Sciatic nerve (tissue), 2 donors: ENCODE data around the gene GSN. TPM values are rescaled to one million over a fixed set of nuclear protein-coding genes. Genes with fewer than 3 reads are reported as not detected.

Source experiments
- ATAC-seq: fragments of 200-7000 bp; cut with Tn5 transposase; one replicate; pipeline ENCODE4 v1.9.1; 2020; ENCODE audit warnings: mild to moderate bottlenecking, moderate library complexity
- DNase-seq: peaks from one replicate; pipeline ENCODE4 v3.0.0-alpha.2; 2020; ENCODE audit warnings: low spot score
- intact Hi-C: fragments of 100-400 bp; cut with DNase I; formaldehyde crosslinking; loops from one replicate; pipeline ENCODE4 v1.14.2; 2022
- total RNA-seq: library from RNA; stranded (reverse); fragmentation: NEBNext Ultra II Directional; extraction: Animal tissue kit (Norgen Biotek cat#: 25700); gene quantifications from one replicate; pipeline ENCODE4 v1.2.1, GENCODE V29; 2021
- donor health status: DM: no; HTN: no; CAD: no.
- donor health status: DM: no; HTN: no; CAD: no.

GSN gene
- total RNA-seq, 1 donor from 2014 or later = 1,757 TPM

DNA sequence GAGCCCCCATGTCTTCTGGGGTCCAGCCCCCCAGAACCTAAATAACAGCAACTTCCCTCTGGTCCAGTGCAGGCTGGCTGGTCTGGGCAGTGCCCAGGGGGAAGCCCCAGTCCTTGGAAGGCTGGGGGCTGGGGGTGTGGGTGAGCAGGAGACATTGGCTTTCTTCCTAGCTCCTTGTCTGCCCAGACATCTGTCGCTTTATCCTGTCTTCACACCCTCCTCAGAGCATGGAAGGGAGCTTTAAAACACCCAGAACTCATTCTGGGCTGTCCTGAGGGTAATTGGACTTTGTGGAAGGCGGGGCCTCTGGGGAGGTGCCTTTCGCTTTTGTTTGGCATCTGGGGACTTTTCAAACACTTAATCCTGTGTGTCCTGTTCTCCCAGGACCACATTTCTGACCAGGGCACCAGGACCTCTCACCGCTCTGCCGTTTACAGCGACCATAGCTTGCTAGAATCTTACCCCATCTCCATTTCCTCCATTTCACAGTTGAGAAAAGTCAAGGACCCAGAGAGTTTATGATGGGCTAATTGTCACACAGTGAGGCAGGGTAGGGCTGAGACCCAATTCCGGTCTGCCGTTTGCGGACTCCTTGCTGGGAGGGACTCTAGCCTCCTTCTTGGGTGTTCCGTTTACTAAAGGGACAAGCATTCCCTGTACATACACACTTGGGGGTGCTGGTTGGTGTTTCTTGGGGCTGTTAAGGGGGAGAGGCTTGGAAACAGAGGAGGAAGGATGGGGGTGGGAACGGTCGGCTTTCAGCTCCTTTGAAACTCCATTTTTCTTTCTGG, 1.1 kb downstream of the GSN start:
- ATAC-seq (peak; percentile 17), DNase-seq (no peak)
- intact Hi-C loops = loop anchor here (10.0 kb wide), 1 partner anchor 54 kb away; no protein-coding TSS in a partner anchor

GRCh38 chr9:121269642-121270254, 1.8 kb downstream of the GSN start:
- ATAC-seq (no peak), DNase-seq (no peak)
- intact Hi-C loops = loop anchor here (10.0 kb wide), 1 partner anchor 55 kb away; no protein-coding TSS in a partner anchor

- DNase-seq = peak; percentile 73
- peak; percentile 59 for ATAC-seq
- intact Hi-C loops = no loop called here
Measured at GRCh38 chr9:121271368-121272341, 3.7 kb downstream of the GSN start.

- no peak for DNase-seq
- intact Hi-C loops = no loop called here
- ATAC-seq = no peak
Measured at GRCh38 chr9:121272401-121272948, 4.5 kb downstream of the GSN start.

DNA sequence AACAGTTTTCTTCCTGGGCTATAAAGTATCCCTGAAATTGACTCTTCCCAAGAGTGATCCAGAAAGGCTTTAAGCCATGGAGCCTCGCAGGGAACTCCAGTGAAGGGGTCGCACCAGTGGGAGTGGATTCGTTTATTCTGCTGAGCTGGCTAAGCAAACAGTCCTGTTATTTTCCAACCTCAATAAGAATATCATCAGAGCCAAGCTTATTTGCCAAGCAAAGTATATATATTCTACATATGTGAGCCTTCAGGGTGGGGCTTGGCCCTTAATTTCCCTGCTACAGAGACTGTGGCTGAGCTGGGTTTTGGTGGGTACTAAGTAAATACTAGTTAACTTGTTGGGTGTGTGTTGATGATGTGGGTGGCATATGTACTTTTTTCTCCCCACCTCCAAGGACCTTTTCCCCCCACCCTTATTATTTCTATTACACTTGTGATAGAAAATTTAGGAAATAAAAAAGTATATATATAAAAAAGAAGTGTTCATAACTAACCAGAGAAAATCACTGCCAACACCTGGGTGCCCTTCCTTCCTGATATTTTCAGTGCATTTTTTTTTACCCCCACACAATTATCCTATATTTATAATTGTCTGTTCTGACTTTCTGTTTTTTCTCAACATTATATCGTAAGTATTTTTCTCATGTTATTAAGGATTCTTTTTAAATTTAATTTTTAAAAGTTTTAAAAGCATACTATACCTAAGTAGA, 5.3 kb downstream of the GSN start:
- DNase-seq (no peak), ATAC-seq (no peak)
- intact Hi-C loops = no loop called here

GRCh38 chr9:121274851-121275250, 6.9 kb downstream of the GSN start:
- DNase-seq = no peak
- intact Hi-C loops = no loop called here
- no peak for ATAC-seq

GRCh38 chr9:121275781-121276658, 8.1 kb downstream of the GSN start:
- DNase-seq = peak; percentile 52
- intact Hi-C loops = no loop called here
- no peak for ATAC-seq

DNA sequence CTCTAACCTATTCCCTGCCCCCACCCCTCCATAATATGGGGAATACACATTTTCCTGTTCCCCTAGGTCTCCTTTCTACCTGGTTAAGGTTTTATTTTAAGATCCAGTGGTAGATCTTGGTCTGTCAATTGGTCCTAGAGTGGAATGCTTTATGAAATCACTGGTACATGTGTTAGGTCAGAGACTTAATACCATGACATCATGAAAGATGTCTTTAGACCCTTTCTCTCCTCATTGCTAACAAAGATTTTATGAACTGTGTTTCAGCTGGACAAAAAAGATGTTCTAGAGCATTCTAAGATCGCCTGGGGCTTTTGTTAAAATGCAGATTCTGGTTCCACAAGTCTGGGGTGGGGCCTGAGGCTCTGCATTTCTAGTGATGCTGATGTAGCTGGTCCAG, 9.1 kb downstream of the GSN start:
- ATAC-seq (no peak), DNase-seq (no peak)
- intact Hi-C loops = no loop called here

- intact Hi-C loops = no loop called here
- no peak for DNase-seq
- ATAC-seq = no peak
Measured at GRCh38 chr9:121277518-121278295, 9.7 kb downstream of the GSN start.

DNA sequence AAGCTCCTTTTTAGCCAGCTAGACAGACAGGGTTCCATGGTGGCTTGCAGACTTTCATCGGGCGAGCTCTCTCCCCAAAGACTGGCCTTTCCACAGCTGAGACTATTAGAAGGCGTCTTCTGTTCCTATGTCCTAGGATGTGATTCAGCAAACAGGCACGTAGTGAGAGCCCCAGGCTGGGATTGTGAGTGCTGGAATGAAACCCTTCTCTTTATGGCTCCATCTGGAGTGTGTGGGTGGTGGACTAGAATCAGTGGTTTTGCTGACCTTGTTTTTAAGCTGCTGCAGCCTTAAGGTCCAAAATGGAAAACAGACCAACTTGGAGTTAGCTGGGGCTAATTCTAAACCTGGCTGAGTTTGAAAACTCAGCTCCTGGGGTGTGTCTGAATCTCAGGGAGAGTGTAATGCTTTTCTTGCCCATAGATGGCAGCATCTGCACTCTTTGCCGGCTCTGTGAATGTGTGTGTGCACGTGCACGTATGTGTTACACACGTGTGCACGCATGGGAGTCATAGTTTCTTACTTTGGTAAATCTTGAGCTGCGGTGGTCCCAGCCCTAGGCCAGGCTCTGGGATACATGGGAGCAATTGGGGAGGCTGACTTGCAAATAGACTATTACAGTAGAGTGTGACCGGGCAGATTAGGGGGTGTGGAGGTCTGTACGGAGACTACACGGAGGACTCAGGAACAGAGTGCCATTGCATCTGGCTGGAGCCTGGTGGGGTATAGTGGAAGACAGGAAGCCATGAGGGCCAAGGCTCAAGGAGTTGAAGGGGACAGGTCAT, 10.7 kb downstream of the GSN start:
- peak; percentile 82 for ATAC-seq
- peak; percentile 78 for DNase-seq
- intact Hi-C loops = no loop called here

- intact Hi-C loops = no loop called here
- peak; percentile 54 for DNase-seq
- no peak for ATAC-seq
Measured at GRCh38 chr9:121279776-121280388, 11.9 kb downstream of the GSN start.

- intact Hi-C loops = no loop called here
- ATAC-seq = no peak
- DNase-seq = no peak
Measured at GRCh38 chr9:121280715-121281613, 13.0 kb downstream of the GSN start.

GRCh38 chr9:121281614-121282276, 13.8 kb downstream of the GSN start:
- intact Hi-C loops = no loop called here
- peak; percentile 82 for DNase-seq
- no peak for ATAC-seq
